H9 (cell line): ENCODE results near the gene ADARB2. TPM values are rescaled to one million over a fixed set of nuclear protein-coding genes. Genes with fewer than 3 reads are reported as not detected.

Experiments used
- DNase-seq: peaks from one replicate; pipeline ENCODE4 v3.0.0-alpha.2; 2017
- H2AFZ ChIP-seq: one replicate; pipeline ENCODE4 v1.6.1; 2013; ENCODE audit warnings: mild to moderate bottlenecking, low read length, control low read depth, moderate library complexity
- H2AK5ac ChIP-seq: 2 replicates; pipeline ENCODE4 v1.6.1; 2013; ENCODE audit warnings: low read length, control low read depth, mixed read lengths; ENCODE audit not compliant: insufficient read length
- H2BK120ac ChIP-seq: one replicate; pipeline ENCODE4 v1.6.1; 2013; ENCODE audit warnings: low read depth, mild to moderate bottlenecking, low read length, control low read depth, inconsistent platforms; ENCODE audit not compliant: poor library complexity, severe bottlenecking
- H2BK12ac ChIP-seq: 2 replicates; pipeline ENCODE4 v1.6.1; 2013; ENCODE audit warnings: low read length, control low read depth, mixed read lengths, low read depth; ENCODE audit not compliant: insufficient read length
- H2BK15ac ChIP-seq: 2 replicates; pipeline ENCODE4 v1.6.1; 2013; ENCODE audit warnings: low read depth, low read length, control low read depth
- H2BK20ac ChIP-seq: one replicate; pipeline ENCODE4 v1.6.1; 2013; ENCODE audit warnings: low read depth, mild to moderate bottlenecking, low read length, control low read depth, inconsistent platforms; ENCODE audit not compliant: poor library complexity, severe bottlenecking
- H2BK5ac ChIP-seq: 2 replicates; pipeline ENCODE4 v1.6.1; 2013; ENCODE audit warnings: low read length, control low read depth, mixed read lengths; ENCODE audit not compliant: insufficient read length
- H3K14ac ChIP-seq: 2 replicates; pipeline ENCODE4 v1.6.1; 2013; ENCODE audit warnings: low read length, control low read depth; ENCODE audit not compliant: insufficient read depth
- H3K18ac ChIP-seq: 2 replicates; pipeline ENCODE4 v1.6.1; 2013; ENCODE audit warnings: low read depth, mild to moderate bottlenecking, mixed read lengths, low read length, control low read depth; ENCODE audit not compliant: insufficient read length
- H3K23ac ChIP-seq: 2 replicates; pipeline ENCODE4 v1.6.1; 2013; ENCODE audit warnings: low read length, control low read depth, mixed read lengths, low read depth; ENCODE audit not compliant: insufficient read length
- H3K23me2 ChIP-seq: 2 replicates; pipeline ENCODE4 v1.6.1; 2013; ENCODE audit warnings: low read depth, mild to moderate bottlenecking, mixed read lengths, low read length, control low read depth; ENCODE audit not compliant: insufficient read length, poor library complexity, severe bottlenecking
- H3K27ac ChIP-seq: 2 replicates; pipeline ENCODE4 v1.5.1; 2013; ENCODE audit warnings: low read length, control low read depth, mixed read lengths, low read depth; ENCODE audit not compliant: insufficient read length
- H3K27me3 ChIP-seq: 2 replicates; pipeline ENCODE4 v1.6.1; 2013; ENCODE audit warnings: low read length, control low read depth, inconsistent platforms; ENCODE audit not compliant: insufficient read depth
- H3K4ac ChIP-seq: 2 replicates; pipeline ENCODE4 v1.6.1; 2013; ENCODE audit warnings: low read depth, mild to moderate bottlenecking, control low read depth, inconsistent platforms, low read length, moderate library complexity
- H3K4me1 ChIP-seq: 2 replicates; pipeline ENCODE4 v1.6.1; 2013; ENCODE audit warnings: low read length, control low read depth, inconsistent platforms; ENCODE audit not compliant: insufficient read depth
- H3K4me2 ChIP-seq: 2 replicates; pipeline ENCODE4 v1.6.1; 2013; ENCODE audit warnings: low read length, control low read depth, mixed read lengths; ENCODE audit not compliant: insufficient read length, insufficient read depth
- H3K56ac ChIP-seq: 2 replicates; pipeline ENCODE4 v1.6.1; 2013; ENCODE audit warnings: low read depth, mild to moderate bottlenecking, mixed read lengths, low read length, control low read depth; ENCODE audit not compliant: insufficient read length
- H3K79me1 ChIP-seq: 2 replicates; pipeline ENCODE4 v1.6.1; 2013; ENCODE audit warnings: low read depth, mild to moderate bottlenecking, moderate library complexity, low read length, control low read depth, inconsistent platforms; ENCODE audit not compliant: insufficient read depth, poor library complexity, severe bottlenecking
- H3K79me2 ChIP-seq: 2 replicates; pipeline ENCODE4 v1.6.1; 2013; ENCODE audit warnings: low read length, control low read depth, inconsistent platforms; ENCODE audit not compliant: insufficient read depth
- H3K9ac ChIP-seq: 2 replicates; pipeline ENCODE4 v1.6.1; 2013; ENCODE audit warnings: low read length, control low read depth, mixed read lengths; ENCODE audit not compliant: insufficient read length; ENCODE audit errors: extremely low read depth
- H3K9me3 ChIP-seq: one replicate; pipeline ENCODE4 v1.6.1; 2013; ENCODE audit warnings: low read depth, low read length, inconsistent platforms; ENCODE audit not compliant: control insufficient read depth
- H3T11ph ChIP-seq: one replicate; pipeline ENCODE4 v1.6.1; 2013; ENCODE audit warnings: mild to moderate bottlenecking, low read length, control low read depth, inconsistent platforms
- H4K20me1 ChIP-seq: one replicate; pipeline ENCODE4 v1.6.1; 2013; ENCODE audit not compliant: control insufficient read depth, insufficient read length, insufficient read depth
- H4K5ac ChIP-seq: 2 replicates; pipeline ENCODE4 v1.6.1; 2013; ENCODE audit warnings: low read depth, mild to moderate bottlenecking, mixed read lengths, low read length, control low read depth; ENCODE audit not compliant: insufficient read length
- H4K8ac ChIP-seq: replicated peaks from 2 replicates; pipeline ENCODE4 v1.6.1; 2013; ENCODE audit warnings: low read length, control low read depth, mixed read lengths, low read depth; ENCODE audit not compliant: insufficient read length
- H4K91ac ChIP-seq: 2 replicates; pipeline ENCODE4 v1.6.1; 2013; ENCODE audit warnings: low read depth, mild to moderate bottlenecking, moderate library complexity, mixed read lengths, low read length, control low read depth; ENCODE audit not compliant: insufficient read length
- H3K27ac Mint-ChIP-seq, 3 experiments: 2 replicates in 2 of 3; 3 replicates in 1 of 3; pipeline ENCODE4 v1.8.0; 2020 to 2021; ENCODE audit warnings: mixed read lengths in 3 of 3, mild to moderate bottlenecking in 1 of 3, moderate library complexity in 1 of 3
- H3K27me3 Mint-ChIP-seq: 2 replicates; pipeline ENCODE4 v1.8.0; 2021; ENCODE audit warnings: low read depth, mild to moderate bottlenecking, moderate library complexity, mixed read lengths
- H3K36me3 Mint-ChIP-seq, 3 experiments: 2 replicates in 2 of 3; 3 replicates in 1 of 3; pipeline ENCODE4 v1.8.0; 2020 to 2021; ENCODE audit warnings: low read depth in 3 of 3, mixed read lengths in 3 of 3; ENCODE audit not compliant: insufficient read depth in 1 of 3
- H3K4me1 Mint-ChIP-seq, 2 experiments: 2 replicates each; pipeline ENCODE4 v1.8.0; 2020; ENCODE audit warnings: mixed read lengths in 2 of 2
- H3K4me3 Mint-ChIP-seq, 2 experiments: 2 replicates in 1 of 2; 3 replicates in 1 of 2; pipeline ENCODE4 v1.8.0; 2020 to 2021; ENCODE audit warnings: mild to moderate bottlenecking in 2 of 2, mixed read lengths in 2 of 2, moderate library complexity in 1 of 2
- H3K9me3 Mint-ChIP-seq, 2 experiments: 2 replicates in 1 of 2; 3 replicates in 1 of 2; pipeline ENCODE4 v1.8.0; 2020; ENCODE audit warnings: mild to moderate bottlenecking in 2 of 2, mixed read lengths in 2 of 2, moderate library complexity in 1 of 2
- CTCF ChIP-seq: fragments of 200-600 bp; sonication (generic); conservative IDR thresholded peaks from 3 replicates; pipeline ENCODE4 v1.8.0; 2021; ENCODE audit warnings: antibody characterized with exemption, mild to moderate bottlenecking
- total RNA-seq: library from RNA; stranded (reverse); gene quantifications from 2 replicates; pipeline ENCODE4 v1.2.1, GENCODE V29; 2021

The ADARB2 gene
- total RNA-seq, 1 experiment from 2014 or later, result 0.87 TPM

GRCh38 chr10:1136268-1136667 lies 601.1 kb downstream of the ADARB2 start:
- Histone ChIP-seq H3K79me2 (no peaks in the 10 kb centered on the region), H2AK5ac (no peak overlapping the region), H2AFZ (no peak overlapping the region), H4K20me1 (no peaks in the 10 kb centered on the region), H3K4me2 (no peak overlapping the region), H2BK120ac (no peak overlapping the region), H4K5ac (no peak overlapping the region), H3K18ac (no peak overlapping the region), H3K27ac (no peak overlapping the region), H3K23ac (no peak overlapping the region), H3K4me1 (no peaks in the 10 kb centered on the region), H3K9me3 (no peaks in the 10 kb centered on the region), H3K4ac (no peak overlapping the region), H2BK12ac (no peak overlapping the region), H4K8ac (no peak overlapping the region), H2BK20ac (no peak overlapping the region), H2BK15ac (no peak overlapping the region), H3K27me3 (no peaks in the 10 kb centered on the region), H3K23me2 (no peaks in the 10 kb centered on the region), H3K9ac (no peak overlapping the region), H4K91ac (no peak overlapping the region), H3K79me1 (no peaks in the 10 kb centered on the region), H3K14ac (no peak overlapping the region), H2BK5ac (no peak overlapping the region), H3T11ph (no peak overlapping the region), H3K56ac (no peak overlapping the region)
- no peak for DNase-seq
- peaks cover 9 to 12% of the 10 kb centered on the region in 2 experiments; a peak in 3 of 4 replicates for H3K4me1 Mint-ChIP-seq
- no peak overlapping the region for H3K4me3 Mint-ChIP-seq
- TF ChIP-seq CTCF, result no peak
- peaks cover 4 to 5% (median 4%) of the 10 kb centered on the region in 3 experiments; a peak in 6 of 7 replicates for H3K36me3 Mint-ChIP-seq
- no peaks in the 10 kb centered on the region for H3K27me3 Mint-ChIP-seq
- H3K9me3 Mint-ChIP-seq, result no peaks in the 10 kb centered on the region
- H3K27ac Mint-ChIP-seq, result no peak overlapping the region
